Measurements from ENCODE around the gene MIS18A. TPM values are rescaled to one million over a fixed set of nuclear protein-coding genes. Genes with fewer than 3 reads are reported as not detected.

MIS18A gene
- total RNA-seq, 3 donors from 2014 or later (not counting 1 experiment from before 2014, with no cell fraction given), result 4.2 to 7.9 (median 5.2) TPM

GRCh38 chr21:32309906-32310460 lies 31.1 kb upstream of the MIS18A start:
- H3K9me3 ChIP-seq (ENCODE audit: control insufficient read depth, insufficient read depth, low read length), result no peaks in the 10 kb centered on the region
- no peaks in the 10 kb centered on the region for H3K4me1 ChIP-seq (ENCODE audit: control insufficient read depth, insufficient read depth, low read length)
- no peak for TF ChIP-seq CTCF (IDR thresholded peaks at IDR 0.05)
- intact Hi-C loops (cut with micrococcal nuclease), result no loop called here
- no peak overlapping the region for H3K27ac Mint-ChIP-seq
- H3K27ac ChIP-seq (ENCODE audit: low read length), result no peak overlapping the region
- no peaks in the 10 kb centered on the region for H3K27me3 Mint-ChIP-seq (ENCODE audit: low read depth in 2 of 2)
- H3K4me1 Mint-ChIP-seq, result no peaks in the 10 kb centered on the region
- H3K36me3 Mint-ChIP-seq, result no peaks in the 10 kb centered on the region
- H3K36me3 ChIP-seq (ENCODE audit: control insufficient read depth, insufficient read depth, low read length), result peaks cover 13% of the 10 kb centered on the region
- no peak for ATAC-seq
- no peak overlapping the region for H3K4me3 Mint-ChIP-seq
- WGBS (ENCODE audit: insufficient coverage), result 93% methylated on average over 7 of the region's 7 CpGs
- H3K9me3 Mint-ChIP-seq, result no peaks in the 10 kb centered on the region
- DNase-seq, result no peak
- no peaks in the 10 kb centered on the region for H3K27me3 ChIP-seq (ENCODE audit: control insufficient read depth, insufficient read depth, low read length)
- no peak overlapping the region for H3K4me3 ChIP-seq (ENCODE audit: low read length)

GRCh38 chr21:32308696-32309095 lies 29.8 kb upstream of the MIS18A start:
- H3K27ac Mint-ChIP-seq, result no peak overlapping the region

GRCh38 chr21:32307706-32308105 lies 28.9 kb upstream of the MIS18A start:
- no peaks in the 10 kb centered on the region for H3K36me3 Mint-ChIP-seq
- Histone ChIP-seq H3K36me3 (ENCODE audit: control insufficient read depth, insufficient read depth, low read length) (peaks cover 5% of the 10 kb centered on the region), H3K27ac (ENCODE audit: low read length) (no peak overlapping the region), H3K27me3 (ENCODE audit: control insufficient read depth, insufficient read depth, low read length) (no peaks in the 10 kb centered on the region), H3K4me1 (ENCODE audit: control insufficient read depth, insufficient read depth, low read length) (no peaks in the 10 kb centered on the region), H3K9me3 (ENCODE audit: control insufficient read depth, insufficient read depth, low read length) (no peaks in the 10 kb centered on the region), H3K4me3 (ENCODE audit: low read length) (no peak overlapping the region)
- intact Hi-C loops (cut with micrococcal nuclease), result no loop called here
- no peak overlapping the region for H3K27ac Mint-ChIP-seq
- 98% methylated on average over 3 of the region's 4 CpGs for WGBS (ENCODE audit: insufficient coverage)
- no peaks in the 10 kb centered on the region for H3K27me3 Mint-ChIP-seq (ENCODE audit: low read depth in 2 of 2)
- no peaks in the 10 kb centered on the region for H3K4me1 Mint-ChIP-seq
- TF ChIP-seq CTCF (IDR thresholded peaks at IDR 0.05), result no peak
- ATAC-seq (no peak), DNase-seq (no peak)
- no peaks in the 10 kb centered on the region for H3K9me3 Mint-ChIP-seq
- no peak overlapping the region for H3K4me3 Mint-ChIP-seq

More at GRCh38 chr21:32308696-32309095, 29.8 kb upstream of the MIS18A start:
- WGBS (ENCODE audit: insufficient coverage), result 95% methylated on average over 10 of the region's 10 CpGs
- H3K36me3 ChIP-seq (ENCODE audit: control insufficient read depth, insufficient read depth, low read length), result peaks cover 9% of the 10 kb centered on the region
- intact Hi-C loops (cut with micrococcal nuclease), result no loop called here
- ATAC-seq (no peak), DNase-seq (no peak)
- no peaks in the 10 kb centered on the region for H3K9me3 Mint-ChIP-seq
- no peak overlapping the region for H3K4me3 ChIP-seq (ENCODE audit: low read length)
- H3K9me3 ChIP-seq (ENCODE audit: control insufficient read depth, insufficient read depth, low read length), result no peaks in the 10 kb centered on the region
- no peaks in the 10 kb centered on the region for H3K27me3 ChIP-seq (ENCODE audit: control insufficient read depth, insufficient read depth, low read length)
- H3K4me3 Mint-ChIP-seq, result no peak overlapping the region
- no peak overlapping the region for H3K27ac ChIP-seq (ENCODE audit: low read length)
- H3K27me3 Mint-ChIP-seq (ENCODE audit: low read depth in 2 of 2), result no peaks in the 10 kb centered on the region
- no peaks in the 10 kb centered on the region for H3K4me1 ChIP-seq (ENCODE audit: control insufficient read depth, insufficient read depth, low read length)
- H3K36me3 Mint-ChIP-seq, result no peaks in the 10 kb centered on the region
- TF ChIP-seq CTCF (IDR thresholded peaks at IDR 0.05), result no peak
- H3K4me1 Mint-ChIP-seq, result no peaks in the 10 kb centered on the region

Data from natural killer cell (primary cell).